ENCODE data around the gene SLC8B1. TPM values are rescaled to one million over a fixed set of nuclear protein-coding genes. Genes with fewer than 3 reads are reported as not detected.

SLC8B1 gene
- total and polyA plus RNA-seq, 2 donors (not counting 3 experiments of a cell fraction or from before 2014, with no cell fraction given), result 29.9 to 45.4 TPM

GRCh38 chr12:113297621-113298471 lies 37.1 kb downstream of the SLC8B1 start:
- Histone ChIP-seq H3K9me1 (replicated peaks; ENCODE audit: control insufficient read depth, extremely low read depth, insufficient read depth, low read length) (no peaks in the 10 kb centered on the region), H3K79me2 (ENCODE audit: control insufficient read depth, insufficient read depth, low read length) (no peaks in the 10 kb centered on the region), H3K27ac (ENCODE audit: insufficient read depth, low read depth, low read length) (no peak overlapping the region), H3K9ac (replicated peaks; ENCODE audit: extremely low read depth, insufficient read depth, low read length) (no peak overlapping the region), H3K4me2 (ENCODE audit: insufficient read depth, low read length) (no peak overlapping the region), H4K20me1 (replicated peaks; ENCODE audit: control insufficient read depth, extremely low read depth, insufficient read depth, low read length) (no peaks in the 10 kb centered on the region), H3K4me1 (ENCODE audit: control insufficient read depth, extremely low read depth, insufficient read depth, low read length) (peaks cover 6% of the 10 kb centered on the region), H3K36me3 (ENCODE audit: control insufficient read depth in 2 of 2, extremely low read depth in 1 of 2, insufficient read depth in 2 of 2, low read length in 2 of 2) (peaks cover 0 to 2% of the 10 kb centered on the region in 2 experiments), H3K27me3 (ENCODE audit: control insufficient read depth in 2 of 2, insufficient read depth in 2 of 2, low read length in 2 of 2) (no peaks in the 10 kb centered on the region), H3K9me3 (replicated peaks; ENCODE audit: control insufficient read depth, insufficient read depth, low read length) (no peaks in the 10 kb centered on the region), H3K4me3 (replicated peaks in 1 of 3; ENCODE audit: insufficient read depth in 1 of 3, low read depth in 1 of 3, low read length in 3 of 3) (no peak overlapping the region), H2AFZ (ENCODE audit: low read depth, low read length) (no peak overlapping the region)
- DNase-seq (ENCODE audit: low read depth, low spot score) (no peak), FAIRE-seq (no peak)
- POLR2A ChIA-PET, result no interaction called here
- CTCF ChIA-PET, result no interaction called here
- no TSS peak for BruUV-seq (replicated peaks)
- dilution Hi-C loops (cut with MboI; ENCODE audit: extremely low pct_ligation_motif_present, low sequenced_read_pairs), result no loop called here
- no peak for TF ChIP-seq FOS (IDR thresholded peaks at IDR 0.05; ENCODE audit: borderline replicate concordance, insufficient read depth, low read length)
- TF ChIP-seq EZH2 (IDR thresholded peaks at IDR 0.05; ENCODE audit: borderline replicate concordance, low read depth, low read length, severe bottlenecking), result no peak
- TF ChIP-seq GATA2 (IDR thresholded peaks at IDR 0.05; ENCODE audit: insufficient read depth, insufficient read length, low read depth, low read length), result no peak
- no peak for TF ChIP-seq MAX (IDR thresholded peaks at IDR 0.05; ENCODE audit: insufficient read depth, insufficient read length)
- TF ChIP-seq MYC (IDR thresholded peaks at IDR 0.05; ENCODE audit: low read depth, low read length), result no peak
- TF ChIP-seq JUN (IDR thresholded peaks at IDR 0.05; ENCODE audit: borderline replicate concordance, insufficient read depth, insufficient read length, low read depth), result no peak
- no peak for TF ChIP-seq POLR2AphosphoS5 (IDR thresholded peaks at IDR 0.05; ENCODE audit: insufficient read depth, low read depth, low read length)
- TF ChIP-seq CTCF (IDR thresholded peaks at IDR 0.05; ENCODE audit: extremely low read depth in 1 of 2, insufficient read depth in 1 of 2, low read depth in 1 of 2, low read length in 2 of 2), result no peak
- no peak for TF ChIP-seq POLR2A (IDR thresholded peaks at IDR 0.05; ENCODE audit: low read depth, low read length)
- intact Hi-C loops (cut with micrococcal nuclease), result loop anchor here (2.0 kb wide), 1 partner anchor 51 kb away; no protein-coding TSS in a partner anchor
